CD4-positive, CD25-positive, alpha-beta regulatory T cell (primary cell): ENCODE results near the gene ACSL1. TPM values are rescaled to one million over a fixed set of nuclear protein-coding genes. Genes with fewer than 3 reads are reported as not detected.
A peak's percentile ranks its signal among the peaks of the same experiment; 100 is the strongest.

Experiments
- ATAC-seq, 2 donors: fragments of 150-1000 bp; cut with Tn5 transposase; one replicate each; pipeline ENCODE4 v1.10.0; 2021; ENCODE audit warnings: low read depth in 2 of 2, moderate number of reproducible peaks in 2 of 2, moderate library complexity in 1 of 2
- DNase-seq, 3 donors: peaks; one replicate each; pipeline versions ENCODE4 v3.0.0 to v3.0.0-alpha.2; 2012 to 2022; ENCODE audit warnings: mixed read lengths in 1 of 3
- H3K27ac ChIP-seq: one replicate; pipeline ENCODE4 v1.7.0; 2013; ENCODE audit warnings: mild to moderate bottlenecking, low read length; ENCODE audit not compliant: insufficient read depth, poor library complexity, severe bottlenecking
- H3K27me3 ChIP-seq: one replicate; pipeline ENCODE4 v1.7.0; 2013; ENCODE audit warnings: low read length; ENCODE audit not compliant: control insufficient read depth, insufficient read depth
- H3K36me3 ChIP-seq: one replicate; pipeline ENCODE4 v1.7.0; 2013; ENCODE audit warnings: mild to moderate bottlenecking, low read length, moderate library complexity; ENCODE audit not compliant: control insufficient read depth, insufficient read depth
- H3K4me1 ChIP-seq: 2 replicates; pipeline ENCODE4 v1.7.0; 2013; ENCODE audit warnings: mild to moderate bottlenecking, low read length; ENCODE audit not compliant: insufficient read depth, control insufficient read depth, poor library complexity, severe bottlenecking
- H3K4me3 ChIP-seq: one replicate; pipeline ENCODE4 v1.7.0; 2013; ENCODE audit warnings: low read depth, mild to moderate bottlenecking, low read length, moderate library complexity
- H3K9me3 ChIP-seq, 2 experiments: 1 replicate in 1 of 2; 2 replicates in 1 of 2; pipeline ENCODE4 v1.7.0; 2013; ENCODE audit warnings: low read length in 2 of 2, mild to moderate bottlenecking in 1 of 2, moderate library complexity in 1 of 2; ENCODE audit not compliant: control insufficient read depth in 2 of 2
- H3K27ac Mint-ChIP-seq, 3 donors: one replicate each; pipeline ENCODE4 v1.8.0; 2020 to 2022; ENCODE audit warnings: mild to moderate bottlenecking in 3 of 3, mixed read lengths in 3 of 3, moderate library complexity in 2 of 3
- H3K27me3 Mint-ChIP-seq: one replicate; pipeline ENCODE4 v1.8.0; 2022; ENCODE audit warnings: mild to moderate bottlenecking, mixed read lengths
- H3K36me3 Mint-ChIP-seq: one replicate; pipeline ENCODE4 v1.8.0; 2020; ENCODE audit warnings: mixed read lengths
- H3K4me1 Mint-ChIP-seq, 4 donors: one replicate each; pipeline ENCODE4 v1.8.0; 2020 to 2022; ENCODE audit warnings: mixed read lengths in 4 of 4, mild to moderate bottlenecking in 1 of 4
- H3K4me3 Mint-ChIP-seq, 4 donors: one replicate each; pipeline ENCODE4 v1.8.0; 2020 to 2022; ENCODE audit warnings: mild to moderate bottlenecking in 4 of 4, mixed read lengths in 4 of 4, moderate library complexity in 3 of 4
- H3K9me3 Mint-ChIP-seq, 7 donors: one replicate each; pipeline ENCODE4 v1.8.0; 2020 to 2022; ENCODE audit warnings: mixed read lengths in 7 of 7, mild to moderate bottlenecking in 3 of 7, moderate library complexity in 2 of 7
- polyA plus RNA-seq, 4 donors: library from polyadenylated mRNA; unstranded; fragments of 300-500 nt; fragmentation: Illumina TruSeq; gene quantifications; one replicate each; pipeline ENCODE4 v1.2.3, GENCODE V29; 2021
- total RNA-seq: library from RNA; stranded (reverse); gene quantifications from one replicate; pipeline ENCODE4 v1.2.3, GENCODE V29; 2022

ACSL1 gene
- total and polyA plus RNA-seq, 5 donors from 2014 or later, result 6.8 to 21.0 (median 9.4) TPM

DNA sequence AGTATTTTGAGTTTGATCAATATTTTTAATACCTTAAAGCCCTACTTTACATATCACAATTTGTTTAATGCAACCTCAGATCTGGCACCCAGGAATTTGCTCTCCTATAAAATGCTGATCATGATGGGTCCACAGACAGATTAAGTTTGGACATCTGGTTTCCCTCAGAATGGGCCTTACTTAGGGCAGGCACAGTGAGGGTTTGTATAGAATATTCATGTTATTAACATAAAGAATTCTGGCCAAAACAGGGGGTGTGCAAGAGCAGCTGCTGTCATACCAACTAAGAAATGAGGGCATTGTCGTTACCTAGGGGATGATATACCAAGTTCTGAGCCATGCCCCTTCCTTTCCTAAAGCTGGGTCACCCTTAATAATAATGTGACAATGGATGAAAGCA lies 54.4 kb downstream of the ACSL1 start:
- no peak overlapping the region for H3K4me3 Mint-ChIP-seq
- H3K36me3 Mint-ChIP-seq, result peaks cover 32% of the 10 kb centered on the region
- DNase-seq (no peak), ATAC-seq (no peak)
- Histone ChIP-seq H3K9me3 (no peaks in the 10 kb centered on the region), H3K27me3 (no peaks in the 10 kb centered on the region), H3K4me3 (no peak overlapping the region), H3K36me3 (peaks cover 44% of the 10 kb centered on the region), H3K27ac (no peak overlapping the region), H3K4me1 (no peaks in the 10 kb centered on the region)
- no peaks in the 10 kb centered on the region for H3K27me3 Mint-ChIP-seq
- H3K9me3 Mint-ChIP-seq, result no peaks in the 10 kb centered on the region
- H3K27ac Mint-ChIP-seq, result no peak overlapping the region
- no peaks in the 10 kb centered on the region for H3K4me1 Mint-ChIP-seq

DNA sequence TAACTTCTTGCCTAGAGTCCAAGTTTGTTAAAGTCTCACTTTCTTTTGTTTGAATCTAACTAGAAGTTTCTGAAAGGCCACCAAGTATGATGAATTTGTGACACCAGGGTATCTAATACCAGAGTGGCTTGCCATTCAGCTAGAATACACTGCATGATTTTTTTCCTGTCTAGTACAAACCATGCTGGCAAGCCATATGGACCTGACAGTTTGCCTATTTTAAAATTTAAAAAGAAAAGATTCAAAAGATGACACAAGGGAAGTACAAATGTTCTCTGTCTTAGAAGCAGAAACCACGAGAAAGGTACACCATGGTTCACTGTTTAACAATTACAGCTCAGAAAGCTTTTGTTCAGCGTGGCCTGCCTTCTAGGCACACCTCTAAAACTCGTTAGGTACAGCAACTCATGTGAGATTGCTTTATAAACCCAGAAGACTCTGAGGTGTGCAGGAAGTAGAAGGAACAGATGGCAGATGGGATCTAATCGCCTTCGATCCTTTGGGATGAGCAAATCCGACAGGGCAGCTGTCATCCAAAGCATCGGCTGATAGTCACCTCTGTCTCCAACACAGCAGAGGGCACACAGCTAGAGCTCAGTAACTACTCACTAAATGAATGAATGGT lies 56.5 kb downstream of the ACSL1 start:
- no peaks in the 10 kb centered on the region for H3K27me3 ChIP-seq
- H3K9me3 ChIP-seq, result no peaks in the 10 kb centered on the region
- no peak for DNase-seq
- no peak for ATAC-seq
- Mint-ChIP-seq H3K9me3 (no peaks in the 10 kb centered on the region), H3K4me3 (no peak overlapping the region), H3K27ac (no peak overlapping the region), H3K36me3 (peaks cover 50% of the 10 kb centered on the region), H3K27me3 (no peaks in the 10 kb centered on the region), H3K4me1 (no peaks in the 10 kb centered on the region)
- no peak overlapping the region for H3K27ac ChIP-seq
- H3K4me1 ChIP-seq, result no peaks in the 10 kb centered on the region
- H3K4me3 ChIP-seq, result no peak overlapping the region
- peaks cover 58% of the 10 kb centered on the region for H3K36me3 ChIP-seq

DNA sequence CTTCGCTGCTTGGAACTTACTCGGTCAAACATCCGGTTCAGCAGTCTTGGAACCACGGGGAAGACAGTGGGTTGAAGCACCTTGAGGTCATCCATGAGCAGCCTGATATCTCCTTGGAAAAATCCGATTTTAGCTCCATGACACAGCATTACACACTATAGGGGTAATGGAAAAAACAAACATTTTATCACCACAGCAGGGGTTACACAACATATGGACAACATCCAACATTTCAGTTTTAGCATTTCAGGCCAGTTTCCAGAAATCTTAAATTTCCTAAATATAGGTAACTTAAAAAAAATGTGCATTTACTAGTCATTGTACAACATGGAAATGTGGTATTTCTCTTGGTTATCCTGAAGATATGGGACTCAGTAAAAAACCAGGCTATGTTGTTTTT lies 57.5 kb downstream of the ACSL1 start:
- Histone ChIP-seq H3K4me3 (no peak overlapping the region), H3K27me3 (no peaks in the 10 kb centered on the region), H3K9me3 (no peaks in the 10 kb centered on the region), H3K4me1 (no peaks in the 10 kb centered on the region), H3K36me3 (peaks cover 60% of the 10 kb centered on the region), H3K27ac (no peak overlapping the region)
- H3K27ac Mint-ChIP-seq, result no peak overlapping the region
- no peak overlapping the region for H3K4me3 Mint-ChIP-seq
- ATAC-seq (no peak), DNase-seq (no peak)
- H3K9me3 Mint-ChIP-seq, result no peaks in the 10 kb centered on the region
- peaks cover 46% of the 10 kb centered on the region for H3K36me3 Mint-ChIP-seq
- no peaks in the 10 kb centered on the region for H3K27me3 Mint-ChIP-seq
- peaks cover 0 to 4% (median 1%) of the 10 kb centered on the region in 4 donors for H3K4me1 Mint-ChIP-seq

DNA sequence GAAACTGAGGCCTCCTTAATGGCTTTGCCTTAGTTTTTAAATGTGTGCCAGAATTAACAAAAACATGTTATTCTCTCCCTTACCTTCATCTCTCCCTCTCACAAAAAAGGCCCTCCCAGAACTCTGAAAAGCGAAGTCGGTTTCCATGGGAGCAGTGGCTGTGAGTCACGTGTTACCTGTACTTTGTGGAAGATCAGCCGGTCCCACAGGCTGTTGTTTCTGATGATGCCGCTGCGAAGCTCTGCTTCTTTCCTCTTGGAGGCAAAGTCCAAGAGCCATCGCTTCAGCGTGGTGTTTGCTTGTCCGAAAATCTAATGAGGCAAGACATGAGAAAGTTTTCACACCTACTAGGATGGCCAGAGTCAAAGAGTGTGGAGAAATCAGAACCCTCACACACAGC lies 59.3 kb downstream of the ACSL1 start:
- Mint-ChIP-seq H3K36me3 (peaks cover 52% of the 10 kb centered on the region), H3K27me3 (no peaks in the 10 kb centered on the region), H3K27ac (no peak overlapping the region), H3K4me3 (no peak overlapping the region), H3K9me3 (no peaks in the 10 kb centered on the region), H3K4me1 (peaks cover 0 to 13% (median 9%) of the 10 kb centered on the region in 4 donors)
- no peak for ATAC-seq
- peaks cover 3% of the 10 kb centered on the region for H3K4me1 ChIP-seq
- DNase-seq, result no peak
- peaks cover 55% of the 10 kb centered on the region for H3K36me3 ChIP-seq
- H3K9me3 ChIP-seq, result no peaks in the 10 kb centered on the region
- no peaks in the 10 kb centered on the region for H3K27me3 ChIP-seq
- no peak overlapping the region for H3K27ac ChIP-seq
- H3K4me3 ChIP-seq, result no peak overlapping the region

DNA sequence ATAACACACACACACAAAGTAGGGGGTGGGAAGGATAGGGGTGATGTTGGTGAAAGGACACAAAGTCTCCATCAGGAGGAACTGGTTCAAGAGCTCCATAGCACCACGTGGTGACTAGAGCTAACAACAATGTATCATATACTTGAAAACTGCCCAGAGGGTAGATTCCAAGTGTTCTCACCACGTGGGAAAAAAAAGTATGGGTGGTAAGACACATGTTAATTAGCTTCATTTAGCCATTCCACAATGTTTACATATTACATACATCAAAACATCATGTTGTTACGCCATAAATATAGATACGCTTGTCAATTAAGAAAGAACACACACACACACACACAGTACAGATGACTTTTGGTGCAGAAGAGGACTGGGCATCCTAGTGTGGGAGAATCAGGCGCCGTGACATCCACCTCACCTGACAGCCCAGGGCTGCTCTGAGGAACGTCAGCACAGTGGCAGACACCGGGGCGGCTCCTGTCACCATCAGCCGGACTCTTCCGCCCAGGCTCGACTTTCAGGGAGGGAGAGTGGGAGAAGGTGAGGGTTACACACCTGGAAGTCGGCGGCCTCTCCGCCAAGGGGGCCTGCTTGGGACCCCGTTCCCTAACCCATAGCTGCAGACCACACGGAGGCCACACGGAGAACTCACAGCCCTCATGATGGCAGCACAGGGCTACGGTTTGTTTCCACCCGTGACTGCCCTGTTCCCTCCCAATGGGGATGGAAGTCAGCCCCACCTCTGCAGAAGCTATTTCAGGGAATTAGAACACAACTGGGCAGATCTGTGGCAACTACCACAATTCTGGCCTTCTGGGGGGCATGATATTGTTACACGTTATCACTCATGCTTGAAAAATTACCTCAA lies 60.1 kb downstream of the ACSL1 start:
- Histone ChIP-seq H3K27me3 (no peaks in the 10 kb centered on the region), H3K27ac (no peak overlapping the region), H3K9me3 (no peaks in the 10 kb centered on the region), H3K4me1 (peaks cover 3% of the 10 kb centered on the region), H3K4me3 (no peak overlapping the region), H3K36me3 (peaks cover 59% of the 10 kb centered on the region)
- DNase-seq, result no peak
- ATAC-seq, result no peak
- Mint-ChIP-seq H3K9me3 (no peaks in the 10 kb centered on the region), H3K4me1 (peaks cover 0 to 14% (median 9%) of the 10 kb centered on the region in 4 donors), H3K27ac (peak overlapping the region in 1 of 3 donors; percentile 18), H3K4me3 (no peak overlapping the region), H3K36me3 (peaks cover 52% of the 10 kb centered on the region), H3K27me3 (no peaks in the 10 kb centered on the region)

DNA sequence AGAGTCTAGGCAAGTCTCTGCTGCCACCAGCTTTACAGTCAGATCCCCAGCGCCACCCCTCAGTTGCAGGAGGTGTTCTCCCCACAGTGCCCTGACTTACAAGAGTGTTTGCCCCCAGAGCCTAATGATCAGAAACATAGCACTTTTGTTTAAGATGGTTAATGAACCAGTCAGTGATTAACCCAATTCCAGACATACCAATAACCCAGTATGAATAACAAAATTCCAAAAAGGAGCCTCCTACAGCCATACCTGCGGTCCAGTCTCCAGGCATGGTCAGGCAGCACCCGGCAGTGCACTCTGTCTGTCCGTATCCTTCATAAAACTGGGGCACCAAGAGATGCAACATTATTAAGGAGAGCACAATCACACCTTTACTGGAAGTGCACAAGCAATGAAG lies 61.2 kb downstream of the ACSL1 start:
- H3K27ac Mint-ChIP-seq, result peak overlapping the region in 2 of 3 donors; percentile 18 to 81
- Histone ChIP-seq H3K36me3 (peaks cover 64% of the 10 kb centered on the region), H3K4me1 (peaks cover 3% of the 10 kb centered on the region), H3K4me3 (no peak overlapping the region), H3K9me3 (no peaks in the 10 kb centered on the region), H3K27ac (no peak overlapping the region), H3K27me3 (no peaks in the 10 kb centered on the region)
- no peak for DNase-seq
- H3K4me3 Mint-ChIP-seq, result no peak overlapping the region
- H3K27me3 Mint-ChIP-seq, result no peaks in the 10 kb centered on the region
- no peaks in the 10 kb centered on the region for H3K9me3 Mint-ChIP-seq
- peaks cover 0 to 14% (median 9%) of the 10 kb centered on the region in 4 donors for H3K4me1 Mint-ChIP-seq
- peaks cover 57% of the 10 kb centered on the region for H3K36me3 Mint-ChIP-seq
- no peak for ATAC-seq

DNA sequence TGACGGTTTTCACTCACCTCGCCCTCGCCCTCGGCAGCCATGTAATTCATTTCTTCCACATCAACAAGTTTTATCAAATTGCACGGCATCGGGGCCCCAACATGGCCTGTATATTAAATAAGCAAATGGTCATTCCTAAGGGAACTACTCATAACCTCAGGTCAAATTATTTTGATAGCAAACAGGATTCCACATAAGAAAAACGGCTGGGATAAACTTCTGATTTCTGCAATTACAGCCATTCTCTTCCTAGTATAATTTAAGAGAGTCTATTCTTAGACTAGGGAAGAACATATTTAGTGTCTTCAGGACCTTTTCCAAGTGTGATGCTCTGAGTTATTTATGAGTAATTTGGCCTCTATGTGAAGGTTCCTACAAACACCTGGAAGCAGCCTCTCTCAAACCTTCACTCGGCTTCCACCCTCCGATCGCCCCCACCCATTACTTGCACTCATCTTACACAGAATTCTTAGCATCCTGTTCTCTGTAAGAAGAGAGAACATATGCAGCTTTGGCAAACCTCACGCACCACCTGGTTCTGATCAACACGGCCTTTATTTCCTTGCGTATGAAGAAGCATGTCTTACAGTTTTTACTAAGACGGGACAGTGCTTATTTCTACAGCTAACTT lies 62.5 kb downstream of the ACSL1 start:
- H3K27me3 Mint-ChIP-seq, result no peaks in the 10 kb centered on the region

More for the DNA sequence above, 62.5 kb downstream of the ACSL1 start:
- Histone ChIP-seq H3K9me3 (no peaks in the 10 kb centered on the region), H3K4me3 (no peak overlapping the region), H3K27ac (no peak overlapping the region), H3K4me1 (peaks cover 3% of the 10 kb centered on the region), H3K36me3 (peaks cover 64% of the 10 kb centered on the region), H3K27me3 (no peaks in the 10 kb centered on the region)
- peaks cover 0 to 16% (median 11%) of the 10 kb centered on the region in 4 donors for H3K4me1 Mint-ChIP-seq
- no peak overlapping the region for H3K4me3 Mint-ChIP-seq
- DNase-seq (no peak), ATAC-seq (no peak)
- no peaks in the 10 kb centered on the region for H3K9me3 Mint-ChIP-seq
- peaks cover 59% of the 10 kb centered on the region for H3K36me3 Mint-ChIP-seq
- H3K27ac Mint-ChIP-seq, result peak overlapping the region in 2 of 3 donors; percentile 66 to 87
